Measurements from ENCODE around the gene LAMA3. TPM values are rescaled to one million over a fixed set of nuclear protein-coding genes. Genes with fewer than 3 reads are reported as not detected.

LAMA3 gene
- total and polyA plus RNA-seq, 2 donors (not counting 3 experiments of a cell fraction or from before 2014, with no cell fraction given), result 2.6 to 12.3 TPM

DNA sequence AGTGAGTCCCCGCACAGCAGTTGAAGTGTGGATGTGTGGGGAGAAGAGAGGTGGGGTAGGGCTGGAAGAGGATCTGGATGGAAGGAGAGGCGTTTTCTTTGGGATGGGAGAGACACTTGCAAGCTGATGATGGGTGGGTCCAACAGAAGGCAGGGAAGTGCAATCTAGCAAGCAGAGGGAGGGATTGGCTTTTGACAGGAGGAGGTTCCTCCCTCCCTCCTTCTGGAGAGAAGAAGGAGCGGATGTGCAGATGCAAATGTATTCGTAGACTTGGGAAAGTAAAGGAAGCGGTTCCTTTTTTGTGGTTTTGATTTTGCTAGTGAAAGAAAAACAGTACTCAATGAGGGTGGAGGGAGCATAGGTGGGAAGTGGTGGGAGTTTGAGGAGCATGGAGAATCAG, 48.9 kb downstream of the LAMA3 start:
- Histone ChIP-seq H3K4me2 (ENCODE audit: insufficient read depth, low read length) (peak overlapping the region; percentile 12), H3K4me3 (replicated peaks in 1 of 3; ENCODE audit: insufficient read depth in 1 of 3, low read depth in 1 of 3, low read length in 3 of 3) (no peak overlapping the region), H3K27me3 (ENCODE audit: control insufficient read depth in 2 of 2, insufficient read depth in 2 of 2, low read length in 2 of 2) (no peaks in the 10 kb centered on the region), H2AFZ (ENCODE audit: low read depth, low read length) (peak overlapping the region; percentile 50), H3K79me2 (ENCODE audit: control insufficient read depth, insufficient read depth, low read length) (no peaks in the 10 kb centered on the region), H3K4me1 (ENCODE audit: control insufficient read depth, extremely low read depth, insufficient read depth, low read length) (peaks cover 5% of the 10 kb centered on the region), H3K9me3 (replicated peaks; ENCODE audit: control insufficient read depth, insufficient read depth, low read length) (no peaks in the 10 kb centered on the region), H4K20me1 (replicated peaks; ENCODE audit: control insufficient read depth, extremely low read depth, insufficient read depth, low read length) (no peaks in the 10 kb centered on the region), H3K9ac (replicated peaks; ENCODE audit: extremely low read depth, insufficient read depth, low read length) (no peak overlapping the region), H3K36me3 (ENCODE audit: control insufficient read depth in 2 of 2, extremely low read depth in 1 of 2, insufficient read depth in 2 of 2, low read length in 2 of 2) (no peaks in the 10 kb centered on the region), H3K9me1 (replicated peaks; ENCODE audit: control insufficient read depth, extremely low read depth, insufficient read depth, low read length) (no peaks in the 10 kb centered on the region), H3K27ac (ENCODE audit: insufficient read depth, low read depth, low read length) (no peak overlapping the region)
- intact Hi-C loops (cut with micrococcal nuclease) (no loop called here), dilution Hi-C loops (cut with MboI; ENCODE audit: extremely low pct_ligation_motif_present, low sequenced_read_pairs) (no loop called here)
- ChIA-PET CTCF (no interaction called here), POLR2A (no interaction called here)
- TF ChIP-seq EZH2 (IDR thresholded peaks at IDR 0.05; ENCODE audit: borderline replicate concordance, low read depth, low read length, severe bottlenecking) (no peak), FOS (IDR thresholded peaks at IDR 0.05; ENCODE audit: borderline replicate concordance, insufficient read depth, low read length) (no peak), MYC (IDR thresholded peaks at IDR 0.05; ENCODE audit: low read depth, low read length) (no peak), GATA2 (IDR thresholded peaks at IDR 0.05; ENCODE audit: insufficient read depth, insufficient read length, low read depth, low read length) (no peak), JUN (IDR thresholded peaks at IDR 0.05; ENCODE audit: borderline replicate concordance, insufficient read depth, insufficient read length, low read depth) (no peak)
- TF ChIP-seq, protein P1, sequence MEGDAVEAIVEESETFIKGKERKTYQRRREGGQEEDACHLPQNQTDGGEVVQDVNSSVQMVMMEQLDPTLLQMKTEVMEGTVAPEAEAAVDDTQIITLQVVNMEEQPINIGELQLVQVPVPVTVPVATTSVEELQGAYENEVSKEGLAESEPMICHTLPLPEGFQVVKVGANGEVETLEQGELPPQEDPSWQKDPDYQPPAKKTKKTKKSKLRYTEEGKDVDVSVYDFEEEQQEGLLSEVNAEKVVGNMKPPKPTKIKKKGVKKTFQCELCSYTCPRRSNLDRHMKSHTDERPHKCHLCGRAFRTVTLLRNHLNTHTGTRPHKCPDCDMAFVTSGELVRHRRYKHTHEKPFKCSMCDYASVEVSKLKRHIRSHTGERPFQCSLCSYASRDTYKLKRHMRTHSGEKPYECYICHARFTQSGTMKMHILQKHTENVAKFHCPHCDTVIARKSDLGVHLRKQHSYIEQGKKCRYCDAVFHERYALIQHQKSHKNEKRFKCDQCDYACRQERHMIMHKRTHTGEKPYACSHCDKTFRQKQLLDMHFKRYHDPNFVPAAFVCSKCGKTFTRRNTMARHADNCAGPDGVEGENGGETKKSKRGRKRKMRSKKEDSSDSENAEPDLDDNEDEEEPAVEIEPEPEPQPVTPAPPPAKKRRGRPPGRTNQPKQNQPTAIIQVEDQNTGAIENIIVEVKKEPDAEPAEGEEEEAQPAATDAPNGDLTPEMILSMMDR (IDR thresholded peaks at IDR 0.05; ENCODE audit: extremely low read depth in 1 of 2, insufficient read depth in 1 of 2, low read depth in 1 of 2, low read length in 2 of 2), result no peak
- BruUV-seq (replicated peaks), result no TSS peak
- DNase-seq (ENCODE audit: low read depth, low spot score), result no peak
- no peak for FAIRE-seq

DNA sequence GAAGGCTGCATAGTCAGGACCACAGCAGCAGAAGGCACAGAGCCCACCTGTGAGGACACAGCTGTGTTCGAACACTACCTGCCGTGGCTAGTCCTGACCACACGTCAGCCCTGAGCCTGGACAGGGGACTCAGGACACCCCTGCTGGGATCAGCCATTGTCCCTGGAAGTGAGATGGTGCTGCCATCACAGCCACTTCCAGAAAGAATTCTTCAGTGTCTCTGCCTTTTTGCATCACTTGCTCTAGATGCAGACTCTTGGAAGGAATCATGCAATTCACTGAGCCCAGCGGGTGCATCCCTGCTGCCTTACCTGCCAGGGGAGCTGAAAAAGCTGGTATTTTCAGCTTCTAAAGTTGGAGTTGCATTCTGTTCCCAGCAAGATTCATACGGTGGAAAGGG, 49.3 kb downstream of the LAMA3 start:
- Histone ChIP-seq H4K20me1 (replicated peaks; ENCODE audit: control insufficient read depth, extremely low read depth, insufficient read depth, low read length) (no peaks in the 10 kb centered on the region), H3K9ac (replicated peaks; ENCODE audit: extremely low read depth, insufficient read depth, low read length) (no peak overlapping the region), H3K36me3 (ENCODE audit: control insufficient read depth in 2 of 2, extremely low read depth in 1 of 2, insufficient read depth in 2 of 2, low read length in 2 of 2) (no peaks in the 10 kb centered on the region), H3K79me2 (ENCODE audit: control insufficient read depth, insufficient read depth, low read length) (no peaks in the 10 kb centered on the region), H3K4me1 (ENCODE audit: control insufficient read depth, extremely low read depth, insufficient read depth, low read length) (peaks cover 5% of the 10 kb centered on the region), H3K9me1 (replicated peaks; ENCODE audit: control insufficient read depth, extremely low read depth, insufficient read depth, low read length) (no peaks in the 10 kb centered on the region), H3K9me3 (replicated peaks; ENCODE audit: control insufficient read depth, insufficient read depth, low read length) (no peaks in the 10 kb centered on the region), H3K4me3 (replicated peaks in 1 of 3; ENCODE audit: insufficient read depth in 1 of 3, low read depth in 1 of 3, low read length in 3 of 3) (no peak overlapping the region), H3K27me3 (ENCODE audit: control insufficient read depth in 2 of 2, insufficient read depth in 2 of 2, low read length in 2 of 2) (no peaks in the 10 kb centered on the region), H3K27ac (ENCODE audit: insufficient read depth, low read depth, low read length) (no peak overlapping the region), H2AFZ (ENCODE audit: low read depth, low read length) (no peak overlapping the region), H3K4me2 (ENCODE audit: insufficient read depth, low read length) (no peak overlapping the region)
- DNase-seq (ENCODE audit: low read depth, low spot score), result no peak
- CTCF ChIA-PET, result no interaction called here
- dilution Hi-C loops (cut with MboI; ENCODE audit: extremely low pct_ligation_motif_present, low sequenced_read_pairs), result no loop called here
- POLR2A ChIA-PET, result no interaction called here
- no TSS peak for BruUV-seq (replicated peaks)
- intact Hi-C loops (cut with micrococcal nuclease), result no loop called here
- no peak for FAIRE-seq
- TF ChIP-seq, protein P2, sequence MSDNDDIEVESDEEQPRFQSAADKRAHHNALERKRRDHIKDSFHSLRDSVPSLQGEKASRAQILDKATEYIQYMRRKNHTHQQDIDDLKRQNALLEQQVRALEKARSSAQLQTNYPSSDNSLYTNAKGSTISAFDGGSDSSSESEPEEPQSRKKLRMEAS (IDR thresholded peaks at IDR 0.05; ENCODE audit: insufficient read depth, insufficient read length), result no peak
- no peak for TF ChIP-seq MYC (IDR thresholded peaks at IDR 0.05; ENCODE audit: low read depth, low read length)
- no peak for TF ChIP-seq JUN (IDR thresholded peaks at IDR 0.05; ENCODE audit: borderline replicate concordance, insufficient read depth, insufficient read length, low read depth)
- TF ChIP-seq GATA2 (IDR thresholded peaks at IDR 0.05; ENCODE audit: insufficient read depth, insufficient read length, low read depth, low read length), result no peak
- no peak for TF ChIP-seq POLR2AphosphoS5 (IDR thresholded peaks at IDR 0.05; ENCODE audit: insufficient read depth, low read depth, low read length)
- no peak for TF ChIP-seq POLR2A (IDR thresholded peaks at IDR 0.05; ENCODE audit: low read depth, low read length)
- TF ChIP-seq, protein P1 (IDR thresholded peaks at IDR 0.05; ENCODE audit: extremely low read depth in 1 of 2, insufficient read depth in 1 of 2, low read depth in 1 of 2, low read length in 2 of 2), result no peak
- TF ChIP-seq EZH2 (IDR thresholded peaks at IDR 0.05; ENCODE audit: borderline replicate concordance, low read depth, low read length, severe bottlenecking), result no peak
- TF ChIP-seq FOS (IDR thresholded peaks at IDR 0.05; ENCODE audit: borderline replicate concordance, insufficient read depth, low read length), result no peak

Measured in endothelial cell of umbilical vein (primary cell).